HepG2 (cell line): ENCODE results near the gene MRNIP. TPM values are rescaled to one million over a fixed set of nuclear protein-coding genes. Genes with fewer than 3 reads are reported as not detected.

Source experiments
- HNRNPUL1 ChIP-seq: fragments of 200-400 bp; formaldehyde crosslinking; IDR thresholded peaks from 2 replicates; pipeline ENCODE4 v1.6.1; 2017; ENCODE audit warnings: low read depth, mild to moderate bottlenecking, low read length, moderate library complexity
- ZFAT ChIP-seq: sonication (generic); formaldehyde crosslinking; conservative IDR thresholded peaks from 2 replicates; pipeline ENCODE4 v1.8.1; 2023; ENCODE audit warnings: missing genetic modification reagents, inconsistent platforms
- ZNF142 ChIP-seq: sonication (generic); formaldehyde crosslinking; IDR thresholded peaks from 2 replicates; pipeline ENCODE4 v1.4.0; 2020; ENCODE audit warnings: missing genetic modification reagents
- ZNF646 ChIP-seq: sonication (generic); formaldehyde crosslinking; IDR thresholded peaks from 2 replicates; pipeline ENCODE4 v1.9.0; 2021; ENCODE audit warnings: mild to moderate bottlenecking, missing genetic modification reagents
- polyA plus RNA-seq, 8 experiments: library from polyadenylated mRNA; depleted of rRNA in 3 of 8; stranded (reverse) in 7 of 8; unstranded in 1 of 8; fragments of >200 nt; fragmentation: Illumina TruSeq in 4 of 8; extraction: Trizol in 4 of 8; gene quantifications; 2 replicates each; pipeline versions ENCODE4 v1.2.1 to v1.2.3, GENCODE V29; 2011 to 2016; ENCODE audit warnings: low read depth in 4 of 8, missing spikeins in 1 of 8, mixed read lengths in 1 of 8; ENCODE audit not compliant: insufficient read depth in 1 of 8
- total RNA-seq, 5 experiments: library from RNA; depleted of rRNA; stranded (reverse); fragments of >200 nt; fragmentation: Illumina TruSeq; extraction: Trizol; gene quantifications; 2 replicates each; pipeline ENCODE4 v1.2.3, GENCODE V29; 2016; ENCODE audit warnings: low read depth in 1 of 5
- TF ChIP-seq, protein P1 (sequence below): sonication (generic); formaldehyde crosslinking; IDR thresholded peaks from 2 replicates; pipeline ENCODE4 v1.4.0; 2020; ENCODE audit warnings: low read depth, missing genetic modification reagents
- TF ChIP-seq, protein P2 (sequence below): sonication (generic); formaldehyde crosslinking; IDR thresholded peaks from 2 replicates; pipeline ENCODE4 v1.4.0; 2020; ENCODE audit warnings: missing genetic modification reagents; ENCODE audit errors: not compliant biosample characterization
- TF ChIP-seq, protein P3 (sequence below): sonication (generic); formaldehyde crosslinking; IDR thresholded peaks from 2 replicates; pipeline ENCODE4 v1.5.0; 2020; ENCODE audit warnings: mild to moderate bottlenecking, missing genetic modification reagents, moderate library complexity

The MRNIP gene
- total and polyA plus RNA-seq, 2 of the 13 experiments (the other 11 are each of a cell fraction or from before 2014, with no cell fraction given): 15.5 to 34.1 TPM

- no peak for TF ChIP-seq ZNF142 (CRISPR knock-in tag)
- TF ChIP-seq ZNF646: no peak
- TF ChIP-seq, protein P1, sequence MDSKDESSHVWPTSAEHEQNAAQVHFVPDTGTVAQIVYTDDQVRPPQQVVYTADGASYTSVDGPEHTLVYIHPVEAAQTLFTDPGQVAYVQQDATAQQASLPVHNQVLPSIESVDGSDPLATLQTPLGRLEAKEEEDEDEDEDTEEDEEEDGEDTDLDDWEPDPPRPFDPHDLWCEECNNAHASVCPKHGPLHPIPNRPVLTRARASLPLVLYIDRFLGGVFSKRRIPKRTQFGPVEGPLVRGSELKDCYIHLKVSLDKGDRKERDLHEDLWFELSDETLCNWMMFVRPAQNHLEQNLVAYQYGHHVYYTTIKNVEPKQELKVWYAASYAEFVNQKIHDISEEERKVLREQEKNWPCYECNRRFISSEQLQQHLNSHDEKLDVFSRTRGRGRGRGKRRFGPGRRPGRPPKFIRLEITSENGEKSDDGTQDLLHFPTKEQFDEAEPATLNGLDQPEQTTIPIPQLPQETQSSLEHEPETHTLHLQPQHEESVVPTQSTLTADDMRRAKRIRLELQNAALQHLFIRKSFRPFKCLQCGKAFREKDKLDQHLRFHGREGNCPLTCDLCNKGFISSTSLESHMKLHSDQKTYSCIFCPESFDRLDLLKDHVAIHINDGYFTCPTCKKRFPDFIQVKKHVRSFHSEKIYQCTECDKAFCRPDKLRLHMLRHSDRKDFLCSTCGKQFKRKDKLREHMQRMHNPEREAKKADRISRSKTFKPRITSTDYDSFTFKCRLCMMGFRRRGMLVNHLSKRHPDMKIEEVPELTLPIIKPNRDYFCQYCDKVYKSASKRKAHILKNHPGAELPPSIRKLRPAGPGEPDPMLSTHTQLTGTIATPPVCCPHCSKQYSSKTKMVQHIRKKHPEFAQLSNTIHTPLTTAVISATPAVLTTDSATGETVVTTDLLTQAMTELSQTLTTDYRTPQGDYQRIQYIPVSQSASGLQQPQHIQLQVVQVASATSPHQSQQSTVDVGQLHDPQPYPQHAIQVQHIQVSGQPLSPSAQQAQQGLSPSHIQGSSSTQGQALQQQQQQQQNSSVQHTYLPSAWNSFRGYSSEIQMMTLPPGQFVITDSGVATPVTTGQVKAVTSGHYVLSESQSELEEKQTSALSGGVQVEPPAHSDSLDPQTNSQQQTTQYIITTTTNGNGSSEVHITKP (CRISPR knock-in tag): no peak
- TF ChIP-seq ZFAT (CRISPR knock-in tag): no peak
- TF ChIP-seq, protein P2, sequence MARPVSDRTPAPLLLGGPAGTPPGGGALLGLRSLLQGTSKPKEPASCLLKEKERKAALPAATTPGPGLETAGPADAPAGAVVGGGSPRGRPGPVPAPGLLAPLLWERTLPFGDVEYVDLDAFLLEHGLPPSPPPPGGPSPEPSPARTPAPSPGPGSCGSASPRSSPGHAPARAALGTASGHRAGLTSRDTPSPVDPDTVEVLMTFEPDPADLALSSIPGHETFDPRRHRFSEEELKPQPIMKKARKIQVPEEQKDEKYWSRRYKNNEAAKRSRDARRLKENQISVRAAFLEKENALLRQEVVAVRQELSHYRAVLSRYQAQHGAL (CRISPR knock-in tag): no peak
- TF ChIP-seq, protein P3, sequence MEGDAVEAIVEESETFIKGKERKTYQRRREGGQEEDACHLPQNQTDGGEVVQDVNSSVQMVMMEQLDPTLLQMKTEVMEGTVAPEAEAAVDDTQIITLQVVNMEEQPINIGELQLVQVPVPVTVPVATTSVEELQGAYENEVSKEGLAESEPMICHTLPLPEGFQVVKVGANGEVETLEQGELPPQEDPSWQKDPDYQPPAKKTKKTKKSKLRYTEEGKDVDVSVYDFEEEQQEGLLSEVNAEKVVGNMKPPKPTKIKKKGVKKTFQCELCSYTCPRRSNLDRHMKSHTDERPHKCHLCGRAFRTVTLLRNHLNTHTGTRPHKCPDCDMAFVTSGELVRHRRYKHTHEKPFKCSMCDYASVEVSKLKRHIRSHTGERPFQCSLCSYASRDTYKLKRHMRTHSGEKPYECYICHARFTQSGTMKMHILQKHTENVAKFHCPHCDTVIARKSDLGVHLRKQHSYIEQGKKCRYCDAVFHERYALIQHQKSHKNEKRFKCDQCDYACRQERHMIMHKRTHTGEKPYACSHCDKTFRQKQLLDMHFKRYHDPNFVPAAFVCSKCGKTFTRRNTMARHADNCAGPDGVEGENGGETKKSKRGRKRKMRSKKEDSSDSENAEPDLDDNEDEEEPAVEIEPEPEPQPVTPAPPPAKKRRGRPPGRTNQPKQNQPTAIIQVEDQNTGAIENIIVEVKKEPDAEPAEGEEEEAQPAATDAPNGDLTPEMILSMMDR (CRISPR knock-in tag): 0 out of 2 replicates have a peak, but pooled peaks have one; percentile 17
- no peak for TF ChIP-seq HNRNPUL1
- TF ChIP-seq, all 625 proteins: peak for 2
These were observed 33.6 kb upstream of the MRNIP start (continued) for GRCh38 chr5:179892255-179892654.
